Measurements from ENCODE around the gene CFAP97D1.

The CFAP97D1 gene

GRCh38 chr17:43823350-43824084, 43.3 kb downstream of the CFAP97D1 start:
- H4K20me1 ChIP-seq (ENCODE audit: low read depth, low read length), result no peaks in the 10 kb centered on the region
- no peak for TF ChIP-seq EZH2phosphoT487 (conservative IDR thresholded peaks at IDR 0.05; ENCODE audit: low read length)
- TF ChIP-seq CTCF (IDR thresholded peaks at IDR 0.05; ENCODE audit: insufficient read depth, low read length, poor library complexity, severe bottlenecking), result no peak
- H3K79me2 ChIP-seq (ENCODE audit: insufficient read depth, low read length), result no peaks in the 10 kb centered on the region
- H3K9ac ChIP-seq (ENCODE audit: low read length), result no peak overlapping the region
- H3K4me2 ChIP-seq (ENCODE audit: low read depth, low read length, poor library complexity, severe bottlenecking), result no peak overlapping the region
- H3K9me2 ChIP-seq (replicated peaks; ENCODE audit: insufficient read depth, low read length), result no peaks in the 10 kb centered on the region
- 0 out of 2 replicates have a peak, but pooled peaks cover 6% of the 10 kb centered on the region for H3K27me3 ChIP-seq (ENCODE audit: low read length)
- H3F3A ChIP-seq (ENCODE audit: insufficient read depth), result no peaks in the 10 kb centered on the region
- H3K4me3 ChIP-seq (ENCODE audit: insufficient read depth, low read length, poor library complexity, severe bottlenecking), result no peak overlapping the region
- H2AFZ ChIP-seq (ENCODE audit: low read depth, low read length, severe bottlenecking), result no peak overlapping the region
- no peaks in the 10 kb centered on the region for H3K36me3 ChIP-seq (ENCODE audit: low read length)
- no peaks in the 10 kb centered on the region for H3K9me3 ChIP-seq (ENCODE audit: insufficient read depth, low read length)
- no peak overlapping the region for H3K27ac ChIP-seq (ENCODE audit: low read depth, low read length)

- no peaks in the 10 kb centered on the region for H3K9me2 ChIP-seq (replicated peaks; ENCODE audit: insufficient read depth, low read length)
- H3K9ac ChIP-seq (ENCODE audit: low read length), result no peak overlapping the region
- no peak overlapping the region for H2AFZ ChIP-seq (ENCODE audit: low read depth, low read length, severe bottlenecking)
- no peaks in the 10 kb centered on the region for H3K9me3 ChIP-seq (ENCODE audit: insufficient read depth, low read length)
- no peak for TF ChIP-seq EZH2phosphoT487 (conservative IDR thresholded peaks at IDR 0.05; ENCODE audit: low read length)
- no peak for TF ChIP-seq CTCF (IDR thresholded peaks at IDR 0.05; ENCODE audit: insufficient read depth, low read length, poor library complexity, severe bottlenecking)
- H3K4me2 ChIP-seq (ENCODE audit: low read depth, low read length, poor library complexity, severe bottlenecking), result no peak overlapping the region
- no peak overlapping the region for H3K4me3 ChIP-seq (ENCODE audit: insufficient read depth, low read length, poor library complexity, severe bottlenecking)
- no peak overlapping the region for H3K27ac ChIP-seq (ENCODE audit: low read depth, low read length)
- H3K79me2 ChIP-seq (ENCODE audit: insufficient read depth, low read length), result no peaks in the 10 kb centered on the region
- no peaks in the 10 kb centered on the region for H4K20me1 ChIP-seq (ENCODE audit: low read depth, low read length)
- H3K36me3 ChIP-seq (ENCODE audit: low read length), result no peaks in the 10 kb centered on the region
- 0 out of 2 replicates have a peak, but pooled peaks cover 6% of the 10 kb centered on the region for H3K27me3 ChIP-seq (ENCODE audit: low read length)
- H3F3A ChIP-seq (ENCODE audit: insufficient read depth), result no peaks in the 10 kb centered on the region
Measured at GRCh38 chr17:43825567-43825966, 45.3 kb downstream of the CFAP97D1 start.

- no peaks in the 10 kb centered on the region for H3K36me3 ChIP-seq (ENCODE audit: low read length)
- H3F3A ChIP-seq (ENCODE audit: insufficient read depth), result no peaks in the 10 kb centered on the region
- no peaks in the 10 kb centered on the region for H3K79me2 ChIP-seq (ENCODE audit: insufficient read depth, low read length)
- H2AFZ ChIP-seq (ENCODE audit: low read depth, low read length, severe bottlenecking), result no peak overlapping the region
- H4K20me1 ChIP-seq (ENCODE audit: low read depth, low read length), result no peaks in the 10 kb centered on the region
- no peak overlapping the region for H3K9ac ChIP-seq (ENCODE audit: low read length)
- no peak overlapping the region for H3K4me3 ChIP-seq (ENCODE audit: insufficient read depth, low read length, poor library complexity, severe bottlenecking)
- no peak overlapping the region for H3K27ac ChIP-seq (ENCODE audit: low read depth, low read length)
- no peak overlapping the region for H3K4me2 ChIP-seq (ENCODE audit: low read depth, low read length, poor library complexity, severe bottlenecking)
- H3K27me3 ChIP-seq (ENCODE audit: low read length), result 0 out of 2 replicates have a peak, but pooled peaks cover 6% of the 10 kb centered on the region
- H3K9me3 ChIP-seq (ENCODE audit: insufficient read depth, low read length), result no peaks in the 10 kb centered on the region
- no peaks in the 10 kb centered on the region for H3K9me2 ChIP-seq (replicated peaks; ENCODE audit: insufficient read depth, low read length)
- TF ChIP-seq CTCF (IDR thresholded peaks at IDR 0.05; ENCODE audit: insufficient read depth, low read length, poor library complexity, severe bottlenecking), result no peak
- TF ChIP-seq EZH2phosphoT487 (conservative IDR thresholded peaks at IDR 0.05; ENCODE audit: low read length), result no peak
Measured at GRCh38 chr17:43826206-43826605, 46.0 kb downstream of the CFAP97D1 start.
